Hepatocyte (in vitro differentiated cells): ENCODE data around the gene RNF7. TPM values are rescaled to one million over a fixed set of nuclear protein-coding genes. Genes with fewer than 3 reads are reported as not detected.

Experiments used
- DNase-seq: peaks from one replicate; pipeline ENCODE4 v3.0.0-alpha.2; 2016; ENCODE audit warnings: low spot score
- H2AFZ ChIP-seq: fragments of 200-600 bp; sonication (generic); 2 replicates; pipeline ENCODE4 v1.6.0; 2016; ENCODE audit warnings: antibody characterized with exemption, mild to moderate bottlenecking
- H3K27ac ChIP-seq: fragments of 200-600 bp; sonication (generic); 2 replicates; pipeline ENCODE4 v1.5.1; 2016; ENCODE audit warnings: mild to moderate bottlenecking
- H3K27me3 ChIP-seq: fragments of 200-600 bp; sonication (generic); 2 replicates; pipeline ENCODE4 v1.6.1; 2016
- H3K36me3 ChIP-seq: fragments of 200-600 bp; sonication (generic); replicated peaks from 2 replicates; pipeline ENCODE4 v1.5.1; 2016; ENCODE audit warnings: low read depth; ENCODE audit not compliant: insufficient read depth
- H3K4me1 ChIP-seq: fragments of 200-600 bp; sonication (generic); 2 replicates; pipeline ENCODE4 v1.5.1; 2016; ENCODE audit warnings: mild to moderate bottlenecking, moderate library complexity; ENCODE audit not compliant: insufficient read depth
- H3K4me2 ChIP-seq: fragments of 200-600 bp; sonication (generic); 2 replicates; pipeline ENCODE4 v1.6.0; 2016
- H3K4me3 ChIP-seq: fragments of 200-600 bp; sonication (generic); 2 replicates; pipeline ENCODE4 v1.5.1; 2016; ENCODE audit warnings: mild to moderate bottlenecking
- H3K79me2 ChIP-seq: fragments of 200-600 bp; sonication (generic); 2 replicates; pipeline ENCODE4 v1.6.0; 2017; ENCODE audit warnings: mild to moderate bottlenecking
- H3K9me2 ChIP-seq: fragments of 200-600 bp; sonication (generic); replicated peaks from 2 replicates; pipeline ENCODE4 v1.6.0; 2017; ENCODE audit warnings: mild to moderate bottlenecking; ENCODE audit not compliant: insufficient read depth
- H3K9me3 ChIP-seq: fragments of 200-600 bp; sonication (generic); 2 replicates; pipeline ENCODE4 v1.5.1; 2016; ENCODE audit warnings: low read depth, mild to moderate bottlenecking
- H4K20me1 ChIP-seq: fragments of 200-600 bp; sonication (generic); 2 replicates; pipeline ENCODE4 v1.6.0; 2016; ENCODE audit warnings: mild to moderate bottlenecking; ENCODE audit not compliant: insufficient read depth, poor library complexity, severe bottlenecking
- CTCF ChIP-seq: fragments of 200-600 bp; sonication (generic); IDR thresholded peaks from 2 replicates; pipeline ENCODE4 v1.5.1; 2016; ENCODE audit warnings: antibody characterized with exemption, mild to moderate bottlenecking; ENCODE audit not compliant: poor library complexity
- EZH2 ChIP-seq: fragments of 200-600 bp; sonication (generic); IDR thresholded peaks from 2 replicates; pipeline ENCODE4 v1.6.1; 2016; ENCODE audit warnings: antibody characterized with exemption, mild to moderate bottlenecking, borderline replicate concordance
- EZH2phosphoT487 ChIP-seq: fragments of 200-600 bp; sonication (generic); IDR thresholded peaks from one replicate; pipeline ENCODE4 v1.6.1; 2018; ENCODE audit warnings: antibody characterized with exemption, mild to moderate bottlenecking, low read depth, moderate library complexity; ENCODE audit not compliant: unreplicated experiment, severe bottlenecking
- WGBS: methylation state at CpG from one replicate; pipeline ENCODE4 v1.1.6; 2016; ENCODE audit warnings: low lambda C conversion rate; ENCODE audit errors: missing lambda C conversion rate; 5-methylcytosine and 5-hydroxymethylcytosine counted together
- polyA plus RNA-seq: library from polyadenylated mRNA; unstranded; fragments of >200 nt; fragmentation: Nextera tagmentation; extraction: Ambion mirVana; gene quantifications from 2 replicates; pipeline ENCODE4 v1.2.1, GENCODE V29; 2016
- total RNA-seq: library from RNA; depleted of rRNA; stranded (reverse); fragments of >200 nt; gene quantifications from 2 replicates; pipeline ENCODE4 v1.2.3, GENCODE V29; 2014

Gene RNF7
- total and polyA plus RNA-seq, 2 experiments from 2014 or later, result 176 to 212 TPM

- H3K27ac ChIP-seq, result no peak overlapping the region
- H3K36me3 ChIP-seq, result no peaks in the 10 kb centered on the region
- no peak overlapping the region for H3K4me2 ChIP-seq
- DNase-seq, result no peak
- H3K27me3 ChIP-seq, result no peaks in the 10 kb centered on the region
- no peak overlapping the region for H2AFZ ChIP-seq
- no peaks in the 10 kb centered on the region for H4K20me1 ChIP-seq
- H3K4me1 ChIP-seq, result peaks cover 7% of the 10 kb centered on the region
- no peaks in the 10 kb centered on the region for H3K79me2 ChIP-seq
- H3K4me3 ChIP-seq, result no peak overlapping the region
- no peaks in the 10 kb centered on the region for H3K9me3 ChIP-seq
- H3K9me2 ChIP-seq, result no peaks in the 10 kb centered on the region
- no peak for TF ChIP-seq EZH2
- peak; percentile 6 for TF ChIP-seq CTCF
- 92% methylated on average over 8 of the region's 8 CpGs for WGBS
Observed at GRCh38 chr3:141793476-141794260, 55.6 kb downstream of the RNF7 start.

GRCh38 chr3:141795276-141795675, 57.2 kb downstream of the RNF7 start:
- no peaks in the 10 kb centered on the region for H4K20me1 ChIP-seq
- peaks cover 7% of the 10 kb centered on the region for H3K4me1 ChIP-seq
- no peak for DNase-seq
- H3K9me3 ChIP-seq, result no peaks in the 10 kb centered on the region
- H3K9me2 ChIP-seq, result no peaks in the 10 kb centered on the region
- no peaks in the 10 kb centered on the region for H3K27me3 ChIP-seq
- H2AFZ ChIP-seq, result no peak overlapping the region
- no peaks in the 10 kb centered on the region for H3K36me3 ChIP-seq
- no peak overlapping the region for H3K4me3 ChIP-seq
- H3K27ac ChIP-seq, result no peak overlapping the region
- H3K79me2 ChIP-seq, result no peaks in the 10 kb centered on the region
- 79% methylated on average over 4 of the region's 4 CpGs for WGBS
- no peak for TF ChIP-seq EZH2phosphoT487
- TF ChIP-seq CTCF, result no peak
- no peak for TF ChIP-seq EZH2
- H3K4me2 ChIP-seq, result no peak overlapping the region

- no peak for TF ChIP-seq EZH2
- no peak for TF ChIP-seq CTCF
- TF ChIP-seq EZH2phosphoT487, result no peak
- no peak overlapping the region for H3K27ac ChIP-seq
Observed at GRCh38 chr3:141795741-141796080, 57.6 kb downstream of the RNF7 start.

More at GRCh38 chr3:141795741-141796080, 57.6 kb downstream of the RNF7 start:
- Histone ChIP-seq H3K9me2 (no peaks in the 10 kb centered on the region), H3K4me2 (no peak overlapping the region), H3K9me3 (no peaks in the 10 kb centered on the region), H3K79me2 (no peaks in the 10 kb centered on the region), H2AFZ (no peak overlapping the region), H4K20me1 (no peaks in the 10 kb centered on the region), H3K27me3 (no peaks in the 10 kb centered on the region), H3K36me3 (no peaks in the 10 kb centered on the region), H3K4me1 (peaks cover 7% of the 10 kb centered on the region), H3K4me3 (no peak overlapping the region)
- 90% methylated on average over 5 of the region's 5 CpGs for WGBS
- DNase-seq, result no peak
